Loucy (cell line): Measurements from ENCODE around the gene MOV10L1.

ENCODE experiments used
- H2AFZ ChIP-seq: fragments of 200-600 bp; sonication (generic); 2 replicates; pipeline ENCODE4 v1.6.0; 2016; ENCODE audit warnings: antibody characterized with exemption, mild to moderate bottlenecking, low read length, moderate library complexity
- H3F3A ChIP-seq: fragments of 200-600 bp; 2 replicates; pipeline ENCODE4 v1.6.0; 2016; ENCODE audit warnings: antibody characterized with exemption, low read depth, mild to moderate bottlenecking
- H3K27me3 ChIP-seq: fragments of 200-600 bp; sonication (generic); 2 replicates; pipeline ENCODE4 v1.6.1; 2014; ENCODE audit warnings: low read length, mild to moderate bottlenecking; ENCODE audit not compliant: insufficient read depth, poor library complexity, severe bottlenecking
- H3K36me3 ChIP-seq: fragments of 200-600 bp; sonication (generic); 2 replicates; pipeline ENCODE4 v1.6.1; 2016; ENCODE audit warnings: low read length; ENCODE audit not compliant: insufficient read depth
- H3K4me1 ChIP-seq: fragments of 200-600 bp; sonication (generic); 2 replicates; pipeline ENCODE4 v1.5.1; 2014; ENCODE audit warnings: low read length, mild to moderate bottlenecking; ENCODE audit not compliant: insufficient read depth, poor library complexity, severe bottlenecking
- H3K4me2 ChIP-seq: fragments of 200-600 bp; sonication (generic); 2 replicates; pipeline ENCODE4 v1.6.0; 2014; ENCODE audit warnings: antibody characterized with exemption, low read length, low read depth, mild to moderate bottlenecking; ENCODE audit not compliant: poor library complexity, severe bottlenecking
- H3K4me3 ChIP-seq: fragments of 200-600 bp; sonication (generic); 2 replicates; pipeline ENCODE4 v1.5.1; 2014; ENCODE audit warnings: low read length, mild to moderate bottlenecking, mixed read lengths; ENCODE audit not compliant: poor library complexity, severe bottlenecking
- H3K79me2 ChIP-seq: fragments of 200-600 bp; sonication (generic); 2 replicates; pipeline ENCODE4 v1.6.1; 2014; ENCODE audit warnings: low read length; ENCODE audit not compliant: insufficient read depth
- H3K9ac ChIP-seq: fragments of 200-600 bp; sonication (generic); 2 replicates; pipeline ENCODE4 v1.6.0; 2014; ENCODE audit warnings: mild to moderate bottlenecking, low read depth, low read length, moderate library complexity; ENCODE audit not compliant: poor library complexity, severe bottlenecking
- H3K9me2 ChIP-seq: fragments of 200-600 bp; sonication (generic); replicated peaks from 2 replicates; pipeline ENCODE4 v1.6.1; 2016; ENCODE audit warnings: low read depth, low read length, mixed read lengths
- H3K9me3 ChIP-seq: fragments of 200-600 bp; sonication (generic); 2 replicates; pipeline ENCODE4 v1.6.1; 2014; ENCODE audit warnings: mild to moderate bottlenecking, antibody characterized with exemption, low read length, low read depth; ENCODE audit not compliant: insufficient read depth
- H4K20me1 ChIP-seq: fragments of 200-600 bp; sonication (generic); 2 replicates; pipeline ENCODE4 v1.6.0; 2014; ENCODE audit warnings: antibody characterized with exemption, low read length, mild to moderate bottlenecking; ENCODE audit not compliant: insufficient read depth, poor library complexity, severe bottlenecking
- EZH2phosphoT487 ChIP-seq: fragments of 200-600 bp; IDR thresholded peaks from 2 replicates; pipeline ENCODE4 v1.6.1; 2018; ENCODE audit warnings: antibody characterized with exemption, mild to moderate bottlenecking, moderate library complexity, borderline replicate concordance
- TF ChIP-seq, protein P1 (sequence below): fragments of 200-600 bp; sonication (generic); conservative IDR thresholded peaks from 2 replicates; pipeline ENCODE4 v1.5.1; 2014; ENCODE audit warnings: mild to moderate bottlenecking, antibody characterized with exemption, low read length

The MOV10L1 gene

DNA sequence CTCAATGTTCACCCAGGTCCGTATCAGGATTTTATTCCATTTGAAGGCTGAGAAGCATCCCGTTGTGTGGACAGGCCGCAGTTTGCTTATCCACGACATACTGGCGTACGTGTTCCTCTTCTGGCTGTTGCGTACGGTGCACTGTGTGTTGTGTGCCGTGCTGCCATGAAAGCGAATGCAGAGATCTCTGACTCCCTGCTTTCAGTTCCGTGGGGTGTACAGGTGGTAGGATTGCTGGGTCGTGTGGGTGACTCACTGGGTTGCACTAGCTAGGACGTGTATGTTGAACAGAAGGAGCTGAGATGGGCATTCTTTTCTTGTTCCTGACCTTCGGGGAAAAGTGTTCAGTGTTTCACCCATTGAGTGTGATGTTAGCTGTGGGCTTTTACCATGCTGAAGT, 121.3 kb downstream of the MOV10L1 start:
- peaks cover 23% of the 10 kb centered on the region; the same call in 1 of the 2 replicates for H3K36me3 ChIP-seq
- no peak overlapping the region for H3K4me3 ChIP-seq
- no peaks in the 10 kb centered on the region for H3K79me2 ChIP-seq
- no peak overlapping the region for H2AFZ ChIP-seq
- peaks cover 3% of the 10 kb centered on the region for H4K20me1 ChIP-seq
- no peaks in the 10 kb centered on the region for H3K27me3 ChIP-seq
- no peaks in the 10 kb centered on the region for H3K9me2 ChIP-seq
- H3K4me1 ChIP-seq, result peaks cover 16% of the 10 kb centered on the region
- H3K9me3 ChIP-seq, result no peaks in the 10 kb centered on the region
- H3K4me2 ChIP-seq, result no peak overlapping the region
- no peak overlapping the region for H3K9ac ChIP-seq
- TF ChIP-seq EZH2phosphoT487, result no peak
- TF ChIP-seq, protein P1, sequence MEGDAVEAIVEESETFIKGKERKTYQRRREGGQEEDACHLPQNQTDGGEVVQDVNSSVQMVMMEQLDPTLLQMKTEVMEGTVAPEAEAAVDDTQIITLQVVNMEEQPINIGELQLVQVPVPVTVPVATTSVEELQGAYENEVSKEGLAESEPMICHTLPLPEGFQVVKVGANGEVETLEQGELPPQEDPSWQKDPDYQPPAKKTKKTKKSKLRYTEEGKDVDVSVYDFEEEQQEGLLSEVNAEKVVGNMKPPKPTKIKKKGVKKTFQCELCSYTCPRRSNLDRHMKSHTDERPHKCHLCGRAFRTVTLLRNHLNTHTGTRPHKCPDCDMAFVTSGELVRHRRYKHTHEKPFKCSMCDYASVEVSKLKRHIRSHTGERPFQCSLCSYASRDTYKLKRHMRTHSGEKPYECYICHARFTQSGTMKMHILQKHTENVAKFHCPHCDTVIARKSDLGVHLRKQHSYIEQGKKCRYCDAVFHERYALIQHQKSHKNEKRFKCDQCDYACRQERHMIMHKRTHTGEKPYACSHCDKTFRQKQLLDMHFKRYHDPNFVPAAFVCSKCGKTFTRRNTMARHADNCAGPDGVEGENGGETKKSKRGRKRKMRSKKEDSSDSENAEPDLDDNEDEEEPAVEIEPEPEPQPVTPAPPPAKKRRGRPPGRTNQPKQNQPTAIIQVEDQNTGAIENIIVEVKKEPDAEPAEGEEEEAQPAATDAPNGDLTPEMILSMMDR, result no peak
- no peaks in the 10 kb centered on the region for H3F3A ChIP-seq
